HuH-7.5 (cell line): ENCODE data around the gene STX4.

Experiments
- DNase-seq: peaks from one replicate; pipeline ENCODE4 v3.0.0; 2011; ENCODE audit warnings: low spot score

Gene STX4, protein sequence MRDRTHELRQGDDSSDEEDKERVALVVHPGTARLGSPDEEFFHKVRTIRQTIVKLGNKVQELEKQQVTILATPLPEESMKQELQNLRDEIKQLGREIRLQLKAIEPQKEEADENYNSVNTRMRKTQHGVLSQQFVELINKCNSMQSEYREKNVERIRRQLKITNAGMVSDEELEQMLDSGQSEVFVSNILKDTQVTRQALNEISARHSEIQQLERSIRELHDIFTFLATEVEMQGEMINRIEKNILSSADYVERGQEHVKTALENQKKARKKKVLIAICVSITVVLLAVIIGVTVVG

DNA sequence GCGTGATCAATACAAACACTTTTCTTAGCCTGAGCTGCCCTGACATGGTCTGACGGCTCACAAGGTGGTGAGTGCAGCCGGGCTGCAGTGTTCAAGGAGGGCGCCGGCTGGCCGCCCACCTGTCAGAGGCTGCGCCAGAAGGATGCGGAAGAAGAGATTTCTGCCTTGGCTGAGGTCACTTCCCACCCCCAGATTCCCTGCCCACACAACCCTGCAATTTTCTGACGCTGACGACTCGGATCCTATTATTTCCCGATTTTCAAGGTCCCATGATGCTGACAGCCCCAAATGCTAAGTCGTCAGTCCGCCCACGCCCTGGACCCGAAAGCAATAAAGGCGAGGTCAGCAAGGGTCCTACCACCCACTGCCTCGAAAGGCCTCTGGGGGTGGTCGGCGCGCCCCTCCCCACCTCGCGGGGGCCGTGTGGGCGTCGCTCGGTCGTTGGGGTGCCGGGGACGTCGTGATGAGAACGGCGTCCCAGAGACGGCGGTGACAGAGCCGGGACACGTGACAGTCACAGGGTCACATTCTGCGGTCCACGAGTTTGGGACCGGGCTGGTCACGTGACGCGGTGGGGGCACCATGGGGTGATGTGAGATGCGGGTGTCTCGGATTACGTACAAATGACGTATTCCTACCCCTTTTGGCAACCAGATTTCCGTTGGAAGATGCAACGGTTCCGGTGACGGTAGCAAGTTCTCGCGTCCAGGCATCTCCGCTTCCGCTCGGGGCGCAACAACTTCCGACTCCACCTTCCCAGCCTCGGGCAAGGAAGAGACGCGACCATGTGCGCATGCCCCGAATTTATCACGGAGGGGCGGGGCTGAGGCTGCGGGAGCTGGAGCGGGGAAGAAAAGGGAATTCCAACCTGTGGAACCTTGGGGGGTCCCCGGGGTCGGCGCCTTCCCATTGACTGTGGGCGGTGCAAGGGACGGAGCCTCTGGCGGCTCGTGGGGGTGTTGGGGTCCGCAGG, at the start of gene STX4:
STX4 (plus strand) TSS at position 823 of the 973 bp plus-strand sequence. CDS start 248 bp downstream, outside the sequence.
- DNase-seq: peak; percentile 88

DNA sequence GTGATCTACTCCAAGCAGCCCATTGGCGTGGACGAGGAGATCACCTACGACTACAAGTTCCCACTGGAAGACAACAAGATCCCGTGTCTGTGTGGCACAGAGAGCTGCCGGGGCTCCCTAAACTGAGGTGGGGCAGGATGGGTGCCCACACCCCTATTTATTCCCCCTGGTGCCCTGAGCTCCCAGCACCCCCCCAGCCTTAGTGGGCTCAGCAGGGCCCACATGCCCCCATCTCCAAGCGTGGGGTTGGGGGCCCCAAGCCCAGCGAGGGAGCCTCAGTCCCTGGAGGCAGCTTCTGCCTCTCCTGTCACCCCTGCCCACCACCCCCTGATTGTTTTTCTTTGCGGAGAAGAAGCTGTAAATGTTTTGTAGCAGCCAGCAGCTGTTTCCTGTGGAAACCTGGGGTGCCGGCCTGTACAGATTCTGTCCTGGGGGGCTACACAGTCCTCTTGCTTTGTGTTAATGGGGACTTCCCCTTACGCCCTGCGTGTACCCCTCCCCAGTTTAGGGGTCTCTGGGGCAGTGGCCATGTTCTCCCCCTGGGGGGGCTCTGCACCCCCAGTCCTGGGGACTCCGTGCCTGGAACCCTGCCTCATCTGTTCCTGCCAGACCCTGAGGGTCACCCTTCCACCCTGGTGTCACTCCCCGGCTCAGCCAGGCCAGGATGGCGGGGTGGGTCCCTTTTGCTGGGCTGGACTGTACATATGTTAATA, 49.3 kb upstream of the STX4 start:
- DNase-seq: no peak

DNA sequence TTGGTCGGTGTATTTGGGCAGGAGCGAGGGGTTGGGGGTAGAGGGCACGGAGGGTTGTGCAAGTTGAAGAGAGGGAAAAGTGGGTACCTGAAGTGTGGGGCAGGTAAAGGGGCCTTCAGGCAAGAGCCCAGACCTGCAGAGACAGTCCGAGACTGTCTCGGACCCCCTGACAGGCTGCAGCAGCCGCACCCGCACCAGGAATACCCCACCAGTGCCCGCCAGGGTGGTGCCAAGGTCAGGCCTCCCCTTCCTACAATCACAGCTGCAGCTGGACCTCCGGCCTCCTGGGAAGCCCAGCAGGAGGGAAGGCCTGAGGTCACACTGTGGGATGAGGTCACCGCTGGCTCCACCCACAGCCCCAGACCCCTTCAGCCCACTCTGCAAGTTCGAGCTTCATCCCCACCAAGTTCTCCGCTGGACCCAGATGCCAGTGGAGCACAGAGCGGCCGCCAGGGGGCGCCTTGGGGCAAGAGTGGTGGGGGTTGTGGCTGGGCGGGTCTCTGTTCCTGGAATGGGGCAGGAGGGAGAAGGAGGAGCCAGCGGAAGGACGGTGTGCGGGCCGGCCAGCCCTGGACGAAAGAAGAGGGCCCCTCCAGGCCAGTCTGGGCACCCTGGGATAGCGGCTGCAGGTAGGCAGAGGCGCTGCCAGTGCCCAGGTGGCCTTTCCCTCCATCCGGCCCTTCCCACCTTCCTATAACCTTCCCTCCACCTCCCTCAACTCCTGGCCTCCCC, 48.5 kb upstream of the STX4 start, which contains the start of gene HSD3B7:
HSD3B7 (plus strand) TSS at position 539 of the 732 bp plus-strand sequence. CDS start 452 bp downstream, outside the sequence.
- peak; percentile 99 for DNase-seq

- DNase-seq: peak; percentile 81
Measured at GRCh38 chr16:30985401-30986128, 47.8 kb upstream of the STX4 start.

- DNase-seq: no peak
Measured at GRCh38 chr16:30986129-30986991, 47.0 kb upstream of the STX4 start.

DNA sequence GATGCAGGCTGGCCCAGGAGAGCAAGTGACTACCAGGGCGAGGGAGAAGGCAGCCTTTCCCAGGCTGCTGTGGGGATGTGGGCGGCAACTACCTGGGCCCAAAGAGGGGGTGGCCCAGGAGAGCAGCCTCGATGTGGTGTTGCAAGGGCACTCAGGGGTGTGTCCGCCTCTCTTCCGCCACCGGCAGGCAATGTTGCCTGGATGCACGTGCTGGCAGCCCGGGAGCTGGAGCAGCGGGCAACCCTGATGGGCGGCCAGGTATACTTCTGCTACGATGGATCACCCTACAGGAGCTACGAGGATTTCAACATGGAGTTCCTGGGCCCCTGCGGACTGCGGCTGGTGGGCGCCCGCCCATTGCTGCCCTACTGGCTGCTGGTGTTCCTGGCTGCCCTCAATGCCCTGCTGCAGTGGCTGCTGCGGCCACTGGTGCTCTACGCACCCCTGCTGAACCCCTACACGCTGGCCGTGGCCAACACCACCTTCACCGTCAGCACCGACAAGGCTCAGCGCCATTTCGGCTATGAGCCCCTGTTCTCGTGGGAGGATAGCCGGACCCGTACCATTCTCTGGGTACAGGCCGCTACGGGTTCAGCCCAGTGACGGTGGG, 45.7 kb upstream of the STX4 start:
- DNase-seq: no peak

DNA sequence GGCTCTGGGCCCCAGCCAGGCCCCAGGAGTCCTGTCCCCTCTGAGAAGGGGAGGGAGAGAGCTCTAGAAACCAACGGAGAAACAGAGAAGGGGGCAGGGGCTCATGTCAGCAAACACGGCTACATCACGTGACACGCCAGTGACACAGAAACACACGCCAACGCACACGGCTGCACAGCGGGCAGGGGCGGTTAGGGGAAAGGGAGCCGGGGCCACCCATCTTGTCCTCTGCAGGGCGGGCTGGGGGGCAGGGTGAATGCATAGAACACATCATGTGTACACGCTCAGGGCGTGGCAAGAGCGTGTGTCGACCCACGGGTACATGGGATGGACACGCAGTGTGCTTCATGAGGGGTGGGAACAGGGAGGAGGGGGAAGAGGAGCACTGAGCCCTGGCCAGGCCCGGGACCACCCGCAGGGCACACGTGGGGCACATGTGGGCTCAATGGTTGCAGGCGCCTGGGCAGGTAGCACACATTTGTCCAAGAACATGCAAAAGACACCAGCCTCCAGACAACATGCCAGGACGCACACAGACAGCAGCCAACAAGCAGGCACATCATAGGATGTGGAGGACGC, 43.8 kb upstream of the STX4 start:
- DNase-seq: no peak

DNA sequence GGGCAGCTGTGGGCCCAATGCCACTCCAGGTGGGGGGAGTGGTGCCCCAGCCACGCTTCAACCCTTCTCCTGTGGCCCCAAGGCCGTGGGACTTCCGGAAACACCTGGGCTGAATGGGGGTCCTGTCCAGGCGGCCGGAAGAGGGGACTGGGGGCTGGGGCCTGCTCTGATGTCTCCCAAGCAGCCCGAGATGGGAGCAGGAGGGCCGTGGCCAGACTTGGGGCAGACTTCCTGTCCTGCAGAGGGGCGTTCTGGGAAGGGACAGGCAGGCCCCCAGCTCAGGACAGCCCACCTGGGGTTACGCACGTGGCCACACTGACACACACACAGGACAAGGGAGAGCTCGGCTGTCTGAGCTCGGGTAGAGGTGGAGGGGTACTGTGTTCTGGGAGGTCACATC, 43.3 kb upstream of the STX4 start:
- no peak for DNase-seq

DNA sequence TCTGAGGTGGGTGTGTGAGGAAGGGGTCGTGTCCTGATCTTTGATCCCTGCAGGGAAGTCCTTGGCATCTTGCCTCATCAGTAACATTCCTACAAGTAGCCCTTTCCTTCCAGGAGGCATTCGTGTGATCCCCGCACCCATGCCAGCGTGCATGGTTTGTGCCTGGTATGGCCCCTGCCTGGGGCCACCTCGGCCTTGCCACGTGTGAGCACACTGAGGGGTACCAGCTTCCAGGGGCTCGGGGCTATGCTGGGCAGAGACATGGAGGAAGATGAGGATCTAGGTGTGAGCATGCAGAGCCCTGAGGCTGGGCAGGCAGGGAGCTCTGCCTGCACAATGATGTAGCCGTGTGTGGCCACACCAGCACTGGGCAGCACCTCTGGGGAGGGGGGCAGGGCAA, 42.3 kb upstream of the STX4 start:
- DNase-seq: no peak

- no peak for DNase-seq
Measured at GRCh38 chr16:30992276-30992780, 41.0 kb upstream of the STX4 start.

DNA sequence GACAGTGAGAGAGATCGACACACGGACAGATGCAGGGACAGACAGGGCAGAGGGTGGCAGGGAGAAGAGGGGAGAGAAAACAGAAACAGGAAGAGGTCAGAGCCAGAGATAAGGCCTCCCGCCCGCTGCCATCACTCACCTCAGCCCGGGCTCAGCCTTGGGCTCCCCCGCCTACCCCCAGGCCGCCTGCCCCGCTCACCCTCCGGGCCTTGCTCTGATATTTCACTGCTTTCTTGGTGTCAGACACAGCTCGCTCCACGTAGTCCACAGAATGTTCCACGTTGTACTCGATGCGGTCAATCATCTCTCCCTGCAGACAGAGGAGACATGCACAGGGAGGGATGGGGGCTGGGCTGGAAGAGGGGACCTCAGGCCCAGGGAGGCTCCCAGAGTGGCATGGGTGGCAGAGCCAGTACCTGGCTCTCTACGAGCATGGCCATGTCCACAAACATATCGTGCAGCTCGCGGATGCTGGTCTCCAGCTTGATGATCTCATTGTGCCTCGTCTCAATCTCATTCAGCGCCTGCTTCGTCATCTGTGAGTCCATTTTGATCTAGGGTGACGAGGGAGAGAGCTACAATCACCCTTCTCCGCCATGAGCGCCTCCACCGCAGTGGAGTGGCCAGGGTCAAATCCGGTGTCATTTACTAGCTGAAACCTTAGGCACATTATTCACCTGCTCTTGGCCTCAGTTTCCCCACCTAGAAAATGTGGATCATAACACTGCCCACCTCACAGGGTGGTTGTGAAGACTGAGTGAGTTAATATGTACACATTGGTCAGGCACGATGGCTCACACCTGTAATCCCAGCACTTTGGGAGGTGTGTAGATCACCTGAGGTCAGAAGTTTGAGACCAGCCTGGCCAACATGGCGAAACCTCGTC, 40.2 kb upstream of the STX4 start:
- DNase-seq: no peak

DNA sequence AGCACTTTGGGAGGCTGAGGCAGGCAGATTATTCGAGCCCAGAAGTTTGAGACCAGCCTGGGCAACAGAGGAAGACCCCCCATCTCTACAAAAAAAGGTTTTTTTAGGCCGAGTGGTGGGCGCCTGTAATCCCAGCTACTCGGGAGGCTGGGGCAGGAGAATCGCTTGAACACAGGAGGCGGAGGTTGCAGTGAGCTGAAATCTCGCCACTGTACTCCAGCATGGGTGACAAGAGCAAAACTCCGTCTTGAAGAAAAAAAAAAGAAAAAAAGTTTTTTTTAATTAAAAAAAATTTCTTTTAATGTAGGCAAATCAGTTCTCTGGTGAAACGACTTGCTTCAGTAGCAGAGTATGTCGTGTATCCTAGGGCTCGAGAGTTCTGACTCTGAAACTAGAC, 37.4 kb upstream of the STX4 start:
- DNase-seq: no peak

DNA sequence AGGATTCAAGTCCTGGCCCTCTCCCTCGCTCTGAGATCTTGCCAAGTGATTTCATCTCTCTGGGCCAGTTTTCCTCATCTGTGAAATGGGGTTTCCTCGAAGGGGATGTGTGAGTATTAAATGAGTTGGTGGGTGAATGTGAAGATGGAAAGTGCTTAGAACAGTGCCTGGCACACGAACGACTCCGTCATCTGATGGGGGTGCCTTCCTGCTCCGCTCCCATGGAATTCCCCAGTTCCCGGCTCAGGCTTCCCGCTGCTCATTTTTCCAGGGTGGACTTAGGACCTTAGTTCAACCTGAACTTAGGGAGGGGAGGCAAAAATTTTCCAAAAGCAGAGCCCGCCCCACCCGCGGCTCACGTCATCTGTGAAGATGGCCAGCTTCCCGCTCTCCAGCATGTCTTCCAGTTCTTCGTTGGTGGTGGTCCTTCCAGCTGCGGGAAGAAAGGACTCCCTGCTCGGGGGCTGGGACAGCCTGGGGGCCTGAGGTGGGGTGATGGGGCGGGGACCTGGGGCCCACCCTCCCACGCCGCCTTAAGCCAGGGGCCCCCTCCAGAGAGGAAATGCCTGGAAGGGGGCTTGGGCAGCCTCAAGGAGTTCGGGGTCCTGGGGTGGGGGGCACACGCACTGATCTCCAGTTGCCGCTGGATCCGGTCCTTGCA, 36.9 kb upstream of the STX4 start:
- DNase-seq: peak; percentile 82

- peak; percentile 88 for DNase-seq
Measured at GRCh38 chr16:30996985-30997724, 36.2 kb upstream of the STX4 start.

DNA sequence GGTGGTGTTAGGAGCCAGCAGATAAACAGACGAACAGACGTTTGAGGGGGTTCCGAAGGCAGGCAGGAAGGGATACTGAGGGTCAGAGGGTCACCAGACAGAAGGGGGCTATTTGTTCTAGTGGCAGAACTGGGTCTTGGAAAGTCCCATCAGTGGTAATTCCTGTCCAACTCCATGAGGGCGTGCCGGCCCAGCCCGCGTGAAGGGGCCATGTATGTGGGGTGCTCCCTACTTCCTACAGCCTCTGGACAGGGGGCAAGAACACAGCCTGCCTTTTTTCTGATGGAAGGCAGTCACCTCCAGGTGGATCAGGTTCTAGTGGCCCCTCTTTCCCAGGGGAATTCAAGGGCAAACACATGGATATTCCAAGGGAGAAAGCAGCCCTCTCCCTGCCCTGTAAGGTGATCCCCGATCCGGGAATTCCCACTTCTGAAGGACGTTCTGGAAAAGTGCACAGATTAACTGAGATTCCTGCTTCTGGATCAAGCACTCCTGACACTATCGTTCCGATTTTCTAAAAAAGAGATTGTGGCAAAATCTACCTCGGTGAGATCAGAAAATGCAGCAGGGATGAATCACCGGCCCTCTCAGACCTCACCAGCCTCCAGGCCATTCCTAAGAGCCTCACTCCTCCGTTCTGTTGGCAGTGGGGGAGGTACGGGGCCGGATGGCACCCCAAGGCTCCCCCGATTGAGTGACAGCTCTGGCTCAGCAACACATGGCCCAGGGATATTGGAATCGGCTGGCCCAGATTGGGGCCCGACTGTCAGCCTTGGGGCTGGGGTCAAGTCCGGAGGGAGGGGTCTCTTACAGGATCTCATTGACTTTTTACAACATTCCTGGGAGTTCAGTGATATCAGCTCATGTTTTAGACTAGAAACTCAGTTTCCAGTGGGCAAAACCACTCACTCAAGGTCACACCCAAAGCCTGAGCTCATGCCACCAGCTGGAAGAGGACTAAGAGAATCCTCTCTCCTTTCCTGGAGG, 35.3 kb upstream of the STX4 start:
- no peak for DNase-seq
